K562 (cell line): ENCODE results near the gene SLC27A4. TPM values are rescaled to one million over a fixed set of nuclear protein-coding genes. Genes with fewer than 3 reads are reported as not detected.

Source experiments
- BCLAF1 ChIP-seq, 2 experiments: fragments of 450-650 bp in 1 of 2; IDR thresholded peaks; 2 replicates each; pipeline ENCODE4 v1.6.1; 2011 to 2017; ENCODE audit warnings: low read depth in 2 of 2, antibody characterized with exemption in 1 of 2, borderline replicate concordance in 1 of 2, low read length in 1 of 2, mild to moderate bottlenecking in 1 of 2, mixed read lengths in 1 of 2; ENCODE audit not compliant: control insufficient read depth in 1 of 2
- CBX8 ChIP-seq: fragments of 200-600 bp; sonication (generic); IDR thresholded peaks from 2 replicates; pipeline ENCODE4 v1.6.1; 2012; ENCODE audit warnings: borderline replicate concordance, mixed run types, low read depth, mild to moderate bottlenecking, moderate library complexity, mixed read lengths, low read length, control low read depth, inconsistent platforms; ENCODE audit not compliant: poor library complexity, severe bottlenecking; ENCODE audit errors: extremely low read depth
- ESRRA ChIP-seq: fragments of 450-650 bp; IDR thresholded peaks from 2 replicates; pipeline ENCODE4 v1.6.1; 2014; ENCODE audit warnings: low read depth, mild to moderate bottlenecking, moderate library complexity, borderline replicate concordance
- FOXJ3 ChIP-seq: sonication (generic); formaldehyde crosslinking; IDR thresholded peaks from 2 replicates; pipeline ENCODE4 v1.4.0; 2020; ENCODE audit warnings: mild to moderate bottlenecking, missing genetic modification reagents
- FOXP1 ChIP-seq: sonication (generic); formaldehyde crosslinking; IDR thresholded peaks from 2 replicates; pipeline ENCODE4 v1.8.0; 2022; ENCODE audit warnings: mild to moderate bottlenecking, missing genetic modification reagents
- HEY1 ChIP-seq: fragments of 250-450 bp; sonication (Bioruptor Pico); IDR thresholded peaks from 2 replicates; pipeline ENCODE4 v1.5.0; 2020; ENCODE audit warnings: mild to moderate bottlenecking, moderate library complexity, borderline replicate concordance
- HOXB6 ChIP-seq: fragments of 250-450 bp; sonication (Bioruptor Pico); IDR thresholded peaks from 2 replicates; pipeline ENCODE4 v1.5.1; 2022; ENCODE audit warnings: mild to moderate bottlenecking, borderline replicate concordance
- MAX ChIP-seq: sonication (generic); formaldehyde crosslinking; IDR thresholded peaks from 2 replicates; pipeline ENCODE4 v1.9.0; 2022; ENCODE audit warnings: mild to moderate bottlenecking, missing genetic modification reagents
- SMARCA5 ChIP-seq: fragments of 450-650 bp; IDR thresholded peaks from 2 replicates; pipeline ENCODE4 v1.6.1; 2016
- TSC22D4 ChIP-seq: fragments of 450-650 bp; IDR thresholded peaks from 2 replicates; pipeline ENCODE4 v1.6.1; 2016; ENCODE audit warnings: missing genetic modification characterization, missing biosample characterization, control low read depth
- ZNF121 ChIP-seq: sonication (generic); formaldehyde crosslinking; conservative IDR thresholded peaks from 2 replicates; pipeline ENCODE4 v1.8.0; 2022; ENCODE audit warnings: missing genetic modification reagents
- ZNF212 ChIP-seq: fragments of 450-650 bp; formaldehyde crosslinking; IDR thresholded peaks from 2 replicates; pipeline ENCODE4 v1.4.0; 2020; ENCODE audit warnings: mild to moderate bottlenecking
- ZNF277 ChIP-seq: fragments of 250-450 bp; sonication (Bioruptor Pico); IDR thresholded peaks from 2 replicates; pipeline ENCODE4 v1.8.0; 2022; ENCODE audit warnings: inconsistent platforms, mild to moderate bottlenecking, moderate library complexity, borderline replicate concordance
- ZNF655 ChIP-seq: fragments of 250-450 bp; sonication (Bioruptor Pico); IDR thresholded peaks from 2 replicates; pipeline ENCODE4 v1.5.0; 2021
- polyA plus RNA-seq, 8 experiments: library from polyadenylated mRNA; depleted of rRNA in 4 of 8; stranded (reverse) in 5 of 8; unstranded in 3 of 8; fragments of >200 nt; fragmentation: Nextera tagmentation in 2 of 8; fragmentation: Illumina TruSeq in 1 of 8; extraction: Ambion mirVana in 2 of 8; extraction: Trizol in 1 of 8; gene quantifications; 2 replicates each; pipeline versions ENCODE4 v1.2.1 to v1.2.3, GENCODE V29; 2011 to 2014; ENCODE audit warnings: inconsistent platforms in 1 of 8, missing spikeins in 1 of 8
- total RNA-seq, 7 experiments: library from RNA; depleted of rRNA in 6 of 7; stranded (reverse); fragments of >200 nt in 6 of 7; fragmentation: Illumina TruSeq in 2 of 7; extraction: Trizol in 2 of 7; gene quantifications; 2 replicates each; pipeline versions ENCODE4 v1.2.1 to v1.2.3, GENCODE V29; 2011 to 2021; ENCODE audit warnings: low replicate concordance in 1 of 7
- TF ChIP-seq, protein P1 (sequence below): IDR thresholded peaks from 3 replicates; pipeline ENCODE4 v1.6.1; 2011; ENCODE audit warnings: borderline replicate concordance, mild to moderate bottlenecking; ENCODE audit not compliant: insufficient read length, insufficient read depth
- TF ChIP-seq, protein P2 (sequence below): sonication (generic); formaldehyde crosslinking; IDR thresholded peaks from 2 replicates; pipeline ENCODE4 v1.5.0; 2020; ENCODE audit warnings: missing genetic modification reagents
- TF ChIP-seq, protein P3 (sequence below): sonication (generic); formaldehyde crosslinking; IDR thresholded peaks from 2 replicates; pipeline ENCODE4 v1.8.0; 2022; ENCODE audit warnings: missing genetic modification reagents, mild to moderate bottlenecking, borderline replicate concordance

Gene SLC27A4
- total and polyA plus RNA-seq, 9 of the 15 experiments (the other 6 are each of a cell fraction or from before 2014, with no cell fraction given): 0.25 to 35.7 (median 14.0) TPM

DNA sequence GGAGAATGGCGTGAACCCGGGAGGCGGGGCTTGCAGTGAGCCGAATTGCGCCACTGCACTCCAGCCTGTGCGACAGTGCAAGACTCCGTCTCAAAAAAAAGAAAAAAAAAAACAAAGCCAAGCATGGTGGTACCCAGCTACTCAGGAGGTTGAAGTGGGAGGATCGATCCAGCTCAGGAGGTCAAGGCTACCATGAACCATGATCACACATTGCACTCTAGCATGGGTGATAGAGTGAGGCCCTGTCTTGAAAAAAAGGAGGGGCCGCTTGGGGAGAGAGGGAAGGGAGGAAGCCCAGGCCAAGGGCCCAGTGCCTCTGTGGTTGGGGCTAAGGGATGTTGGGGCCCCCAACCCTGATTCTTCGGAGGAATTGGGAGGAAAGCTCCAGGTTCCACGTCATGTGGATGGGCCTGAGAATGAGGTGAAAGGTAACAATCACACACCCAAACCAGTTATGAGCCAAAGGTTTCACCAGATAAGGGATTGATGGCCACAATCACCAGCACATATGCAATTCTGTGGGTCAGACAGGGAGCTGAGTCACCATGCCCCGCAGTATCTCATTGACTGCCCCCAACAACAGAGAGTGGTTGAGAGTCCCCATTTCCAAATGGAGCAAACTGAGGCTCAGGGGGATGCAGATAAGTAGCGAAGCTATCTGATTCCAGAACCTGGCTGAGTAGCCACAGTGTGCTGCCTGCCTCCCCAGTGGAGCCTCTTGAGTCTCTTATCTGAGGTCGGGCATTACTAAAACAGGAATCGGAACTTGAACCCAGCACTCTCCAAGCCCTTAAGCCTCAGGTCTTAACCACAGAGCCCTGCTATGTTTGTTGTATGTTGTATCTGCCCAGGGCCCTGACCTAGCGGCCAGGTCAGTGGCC lies 43.7 kb upstream of the SLC27A4 start (continued):
- TF ChIP-seq, protein P1, sequence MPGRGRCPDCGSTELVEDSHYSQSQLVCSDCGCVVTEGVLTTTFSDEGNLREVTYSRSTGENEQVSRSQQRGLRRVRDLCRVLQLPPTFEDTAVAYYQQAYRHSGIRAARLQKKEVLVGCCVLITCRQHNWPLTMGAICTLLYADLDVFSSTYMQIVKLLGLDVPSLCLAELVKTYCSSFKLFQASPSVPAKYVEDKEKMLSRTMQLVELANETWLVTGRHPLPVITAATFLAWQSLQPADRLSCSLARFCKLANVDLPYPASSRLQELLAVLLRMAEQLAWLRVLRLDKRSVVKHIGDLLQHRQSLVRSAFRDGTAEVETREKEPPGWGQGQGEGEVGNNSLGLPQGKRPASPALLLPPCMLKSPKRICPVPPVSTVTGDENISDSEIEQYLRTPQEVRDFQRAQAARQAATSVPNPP: no peak
- TF ChIP-seq TSC22D4 (no peak), CBX8 (no peak), SMARCA5 (no peak), MAX (CRISPR knock-in tag) (no peak), ZNF212 (CRISPR knock-in tag) (no peak), HOXB6 (CRISPR knock-in tag) (no peak), ZNF277 (CRISPR knock-in tag) (no peak), HEY1 (CRISPR knock-in tag) (no peak), FOXP1 (CRISPR knock-in tag) (no peak), ZNF655 (no peak), FOXJ3 (no peak), BCLAF1 (IDR thresholded peaks at IDR 0.05; ENCODE audit: borderline replicate concordance in 1 of 2, control insufficient read depth in 1 of 2, low read depth in 2 of 2, low read length in 1 of 2) (no peak), ZNF121 (CRISPR knock-in tag) (no peak), ESRRA (no peak)
- TF ChIP-seq, protein P2, sequence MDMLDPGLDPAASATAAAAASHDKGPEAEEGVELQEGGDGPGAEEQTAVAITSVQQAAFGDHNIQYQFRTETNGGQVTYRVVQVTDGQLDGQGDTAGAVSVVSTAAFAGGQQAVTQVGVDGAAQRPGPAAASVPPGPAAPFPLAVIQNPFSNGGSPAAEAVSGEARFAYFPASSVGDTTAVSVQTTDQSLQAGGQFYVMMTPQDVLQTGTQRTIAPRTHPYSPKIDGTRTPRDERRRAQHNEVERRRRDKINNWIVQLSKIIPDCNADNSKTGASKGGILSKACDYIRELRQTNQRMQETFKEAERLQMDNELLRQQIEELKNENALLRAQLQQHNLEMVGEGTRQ (CRISPR knock-in tag): no peak
- TF ChIP-seq, protein P3, sequence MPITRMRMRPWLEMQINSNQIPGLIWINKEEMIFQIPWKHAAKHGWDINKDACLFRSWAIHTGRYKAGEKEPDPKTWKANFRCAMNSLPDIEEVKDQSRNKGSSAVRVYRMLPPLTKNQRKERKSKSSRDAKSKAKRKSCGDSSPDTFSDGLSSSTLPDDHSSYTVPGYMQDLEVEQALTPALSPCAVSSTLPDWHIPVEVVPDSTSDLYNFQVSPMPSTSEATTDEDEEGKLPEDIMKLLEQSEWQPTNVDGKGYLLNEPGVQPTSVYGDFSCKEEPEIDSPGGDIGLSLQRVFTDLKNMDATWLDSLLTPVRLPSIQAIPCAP (CRISPR knock-in tag): no peak
